Kidney epithelial cell (primary cell): ENCODE results near the gene LAMA1. TPM values are rescaled to one million over a fixed set of nuclear protein-coding genes. Genes with fewer than 3 reads are reported as not detected.

Source experiments
- DNase-seq: peaks from one replicate; pipeline ENCODE4 v3.0.0-alpha.2; 2010; ENCODE audit warnings: low read depth
- H3K27me3 ChIP-seq: 2 replicates; pipeline ENCODE4 v1.6.0; 2011; ENCODE audit warnings: low read length; ENCODE audit not compliant: control insufficient read depth, insufficient read depth
- H3K36me3 ChIP-seq: 2 replicates; pipeline ENCODE4 v1.5.1; 2011; ENCODE audit warnings: low read length; ENCODE audit not compliant: control insufficient read depth, insufficient read depth
- H3K4me3 ChIP-seq: 2 replicates; pipeline ENCODE4 v1.5.1; 2011; ENCODE audit warnings: low read depth, mild to moderate bottlenecking, control low read depth, low read length
- total RNA-seq: library from RNA; depleted of rRNA; stranded (reverse); fragments of >200 nt; gene quantifications from 2 replicates; pipeline ENCODE4 v1.2.3, GENCODE V29; 2015
- TF ChIP-seq, protein P1 (sequence below): IDR thresholded peaks from 2 replicates; pipeline ENCODE4 v1.5.1; 2011; ENCODE audit warnings: mild to moderate bottlenecking, moderate library complexity, low read length, control low read depth, inconsistent platforms; ENCODE audit not compliant: insufficient read depth, poor library complexity, severe bottlenecking

LAMA1 gene
- total RNA-seq, 1 donor from 2014 or later = 29.5 TPM

DNA sequence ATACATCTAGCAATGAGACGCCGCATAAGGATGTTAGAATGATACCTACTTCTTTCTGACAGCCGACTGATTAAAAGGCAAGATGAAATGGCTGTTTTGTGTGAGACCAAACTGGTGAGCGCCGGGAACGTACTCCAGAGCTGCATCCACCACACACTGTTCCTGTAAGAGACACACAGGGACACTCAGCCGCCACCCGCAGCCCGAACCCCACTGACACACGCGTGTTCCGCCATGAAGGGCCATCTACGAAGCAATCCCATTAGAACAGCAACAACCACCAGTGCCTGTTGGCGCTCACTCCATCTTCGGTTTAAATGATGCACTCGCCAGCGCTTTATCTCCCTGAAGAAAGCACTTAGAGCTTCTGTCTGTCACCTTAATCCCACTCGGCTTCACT, 162.3 kb downstream of the LAMA1 start:
- Histone ChIP-seq H3K4me3 (no peak overlapping the region), H3K36me3 (no peaks in the 10 kb centered on the region), H3K27me3 (no peaks in the 10 kb centered on the region)
- TF ChIP-seq, protein P1, sequence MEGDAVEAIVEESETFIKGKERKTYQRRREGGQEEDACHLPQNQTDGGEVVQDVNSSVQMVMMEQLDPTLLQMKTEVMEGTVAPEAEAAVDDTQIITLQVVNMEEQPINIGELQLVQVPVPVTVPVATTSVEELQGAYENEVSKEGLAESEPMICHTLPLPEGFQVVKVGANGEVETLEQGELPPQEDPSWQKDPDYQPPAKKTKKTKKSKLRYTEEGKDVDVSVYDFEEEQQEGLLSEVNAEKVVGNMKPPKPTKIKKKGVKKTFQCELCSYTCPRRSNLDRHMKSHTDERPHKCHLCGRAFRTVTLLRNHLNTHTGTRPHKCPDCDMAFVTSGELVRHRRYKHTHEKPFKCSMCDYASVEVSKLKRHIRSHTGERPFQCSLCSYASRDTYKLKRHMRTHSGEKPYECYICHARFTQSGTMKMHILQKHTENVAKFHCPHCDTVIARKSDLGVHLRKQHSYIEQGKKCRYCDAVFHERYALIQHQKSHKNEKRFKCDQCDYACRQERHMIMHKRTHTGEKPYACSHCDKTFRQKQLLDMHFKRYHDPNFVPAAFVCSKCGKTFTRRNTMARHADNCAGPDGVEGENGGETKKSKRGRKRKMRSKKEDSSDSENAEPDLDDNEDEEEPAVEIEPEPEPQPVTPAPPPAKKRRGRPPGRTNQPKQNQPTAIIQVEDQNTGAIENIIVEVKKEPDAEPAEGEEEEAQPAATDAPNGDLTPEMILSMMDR = no peak
- DNase-seq = no peak

DNA sequence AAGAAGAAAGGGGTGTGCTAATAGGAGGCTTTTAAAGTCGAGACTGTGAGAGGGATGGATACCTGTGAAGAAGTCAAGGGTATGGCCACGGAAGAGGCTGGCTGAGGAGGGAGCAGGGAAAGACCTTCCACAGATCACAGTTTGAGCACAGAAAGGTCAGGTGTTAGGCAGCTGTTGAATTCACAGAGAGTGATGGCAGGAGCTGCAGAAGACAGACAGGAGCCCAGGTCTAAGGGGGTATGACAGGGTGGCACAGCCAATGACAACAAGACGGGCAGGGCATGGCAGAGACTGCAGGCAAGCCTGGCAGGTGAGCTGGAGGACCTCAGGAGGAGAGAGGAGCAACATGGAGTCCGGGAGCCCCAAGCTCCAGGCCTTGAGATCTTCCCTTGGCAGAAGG, 163.1 kb downstream of the LAMA1 start:
- TF ChIP-seq, protein P1 = no peak
- DNase-seq = no peak
- Histone ChIP-seq H3K27me3 (no peaks in the 10 kb centered on the region), H3K36me3 (no peaks in the 10 kb centered on the region), H3K4me3 (no peak overlapping the region)

DNA sequence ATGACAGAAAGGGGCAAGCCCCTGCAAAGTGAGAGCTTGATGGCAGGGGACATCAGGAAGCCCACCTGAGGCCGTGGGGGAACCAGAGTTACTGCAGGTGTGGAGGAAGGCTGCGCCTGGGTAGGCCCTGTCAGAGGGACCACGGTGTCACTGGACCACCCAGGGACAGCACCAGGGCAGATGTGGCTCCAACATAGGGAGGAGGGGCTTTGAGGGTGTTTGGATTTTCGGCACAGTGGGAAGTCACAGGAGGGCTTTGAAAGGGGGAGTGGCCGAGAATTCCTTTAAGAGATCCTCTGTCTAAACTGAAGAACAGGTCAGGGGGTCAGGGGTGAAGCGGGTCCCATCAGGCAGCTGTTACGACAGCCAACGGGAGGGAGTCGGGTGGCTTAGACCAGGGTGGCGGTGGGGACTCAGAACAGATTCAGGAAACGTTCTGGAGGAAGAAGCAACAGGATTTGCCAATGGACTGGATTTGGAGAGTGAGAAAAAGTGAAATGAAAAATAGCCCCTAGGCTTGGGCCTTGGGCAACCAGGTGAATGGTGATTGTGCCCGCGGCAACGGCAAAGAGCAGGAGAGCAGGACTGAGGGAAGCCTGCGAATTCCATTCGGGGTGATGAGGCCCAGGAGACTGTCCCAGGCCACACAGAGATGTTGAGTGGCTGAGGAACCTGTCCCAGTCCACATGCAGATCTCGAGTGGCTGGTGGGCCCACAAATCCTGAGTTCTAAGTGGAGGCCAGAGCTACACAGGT, 166.1 kb downstream of the LAMA1 start:
- Histone ChIP-seq H3K27me3 (no peaks in the 10 kb centered on the region), H3K4me3 (no peak overlapping the region)
- TF ChIP-seq, protein P1 = no peak

DNA sequence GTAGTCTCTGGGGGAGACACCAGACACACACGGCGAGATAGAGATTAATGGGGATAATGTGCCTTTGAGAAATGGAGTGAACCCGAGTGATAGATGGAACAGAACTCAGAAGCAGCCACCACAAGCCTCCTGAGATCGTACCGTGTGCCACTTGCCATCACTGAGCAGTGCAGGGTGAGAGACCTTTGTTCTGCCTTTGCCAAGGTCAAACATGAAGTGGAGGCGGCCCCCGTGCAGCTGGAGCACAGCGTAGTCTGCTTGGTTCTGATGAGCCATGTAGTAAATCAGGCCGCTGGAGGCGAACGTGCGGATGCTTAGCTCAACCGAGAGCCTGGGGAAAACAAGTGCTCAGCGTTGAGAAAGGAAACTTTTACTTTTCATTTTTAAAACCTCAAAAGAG, 167.0 kb downstream of the LAMA1 start:
- no peak for DNase-seq
- H3K27me3 ChIP-seq = no peaks in the 10 kb centered on the region
- TF ChIP-seq, protein P1 = no peak
- no peak overlapping the region for H3K4me3 ChIP-seq
- H3K36me3 ChIP-seq = no peaks in the 10 kb centered on the region

More for the DNA sequence above, 166.1 kb downstream of the LAMA1 start:
- H3K36me3 ChIP-seq = no peaks in the 10 kb centered on the region
- DNase-seq = no peak

DNA sequence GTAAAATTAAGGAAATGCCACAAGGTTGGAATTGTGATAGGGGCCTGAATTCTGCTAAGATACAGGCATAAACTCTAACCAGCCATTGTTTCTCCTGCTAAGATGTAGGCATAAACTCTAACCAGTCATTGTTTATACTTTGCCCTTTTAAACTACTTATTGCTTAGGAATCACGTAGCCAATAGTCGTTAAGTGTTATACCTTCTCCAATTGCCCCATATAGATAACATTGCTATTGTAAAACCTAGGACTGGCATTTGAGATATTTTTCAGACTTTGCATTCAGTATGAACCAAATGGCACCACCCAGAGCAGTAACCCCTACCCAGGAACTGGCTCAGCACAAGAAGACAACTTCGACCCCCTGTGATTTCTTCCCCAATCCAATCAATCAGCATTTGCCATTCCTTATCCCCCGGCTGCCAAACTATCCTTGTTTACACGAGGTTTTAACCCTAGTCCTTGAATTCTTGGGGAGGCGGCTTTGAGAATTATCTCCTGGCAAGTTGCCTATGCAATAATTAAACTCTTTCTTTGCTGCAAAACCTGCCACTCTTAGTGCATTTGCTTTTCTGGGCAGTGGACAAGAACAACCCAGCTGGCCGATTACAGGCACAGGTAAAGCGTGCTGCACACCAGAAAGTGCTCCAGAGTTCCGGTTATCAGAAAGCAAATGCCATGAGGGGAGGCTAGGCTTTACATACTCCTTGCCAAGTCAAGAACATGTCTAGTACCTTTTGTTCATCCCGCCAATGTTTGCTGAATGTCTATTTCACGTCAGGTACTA, 167.6 kb downstream of the LAMA1 start:
- no peaks in the 10 kb centered on the region for H3K27me3 ChIP-seq
- TF ChIP-seq, protein P1 = no peak
- no peak overlapping the region for H3K4me3 ChIP-seq
- no peaks in the 10 kb centered on the region for H3K36me3 ChIP-seq
- DNase-seq = no peak
